Stimulated activated CD8-positive, alpha-beta memory T cell treated with anti-CD3 and anti-CD28 coated beads, Interleukin-15, amount 100 ng/mL, for 48 hours (primary cell): Measurements from ENCODE around the gene HOXC9.

ENCODE experiments used
- DNase-seq, 2 donors: peaks; one replicate each; pipeline ENCODE4 v3.0.0-alpha.2; 2020; ENCODE audit warnings: low read depth in 2 of 2

Gene HOXC9

DNA sequence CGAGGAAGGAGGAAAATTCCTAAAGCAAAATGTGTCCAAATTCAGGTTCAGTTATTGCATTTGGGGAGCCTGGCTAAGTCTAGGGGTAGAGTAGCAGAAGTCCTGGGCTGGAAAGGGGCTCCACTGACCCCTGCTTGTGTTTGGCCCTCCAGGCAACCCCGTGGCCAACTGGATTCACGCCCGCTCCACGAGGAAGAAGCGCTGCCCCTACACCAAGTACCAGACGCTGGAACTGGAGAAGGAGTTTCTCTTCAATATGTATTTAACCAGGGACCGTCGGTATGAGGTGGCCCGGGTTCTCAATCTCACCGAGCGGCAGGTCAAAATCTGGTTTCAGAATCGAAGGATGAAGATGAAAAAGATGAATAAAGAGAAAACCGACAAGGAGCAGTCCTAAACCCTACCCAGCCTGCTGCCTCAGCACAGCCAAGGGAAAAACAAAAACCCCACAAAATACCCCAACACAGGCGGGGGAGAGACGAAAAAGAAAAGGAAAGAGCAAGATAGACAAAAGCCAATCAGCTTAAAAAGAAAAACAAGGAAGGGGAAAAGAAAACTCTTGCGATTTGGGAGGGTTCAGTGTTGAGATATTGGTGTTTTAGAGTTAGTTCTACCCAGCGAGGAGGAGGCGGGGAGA lies 2.4 kb downstream of the HOXC9 start:
- no peak for DNase-seq

DNA sequence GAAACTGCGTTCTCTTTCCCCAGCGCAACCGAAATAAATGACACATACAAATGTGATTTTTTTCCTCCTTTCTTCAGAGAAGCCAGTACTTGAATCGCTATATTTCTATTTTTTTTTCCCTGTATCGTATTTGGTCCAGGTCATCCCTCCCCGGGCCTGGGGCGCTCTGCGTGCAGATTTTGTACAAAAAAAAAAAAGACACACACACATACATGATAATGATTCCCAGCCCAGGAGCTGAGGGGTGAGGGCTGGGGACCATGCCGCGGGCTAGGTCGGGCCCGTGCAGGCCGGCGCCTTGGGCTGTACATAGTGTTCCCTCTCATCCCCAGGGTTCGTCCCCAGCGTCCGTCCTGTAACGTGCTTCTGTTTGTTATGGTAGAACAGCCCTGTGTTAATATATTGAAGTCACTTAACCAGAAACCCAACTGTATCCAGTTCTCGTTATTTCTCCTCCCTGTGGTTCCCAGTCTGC lies 3.0 kb downstream of the HOXC9 start:
- no peak for DNase-seq

DNA sequence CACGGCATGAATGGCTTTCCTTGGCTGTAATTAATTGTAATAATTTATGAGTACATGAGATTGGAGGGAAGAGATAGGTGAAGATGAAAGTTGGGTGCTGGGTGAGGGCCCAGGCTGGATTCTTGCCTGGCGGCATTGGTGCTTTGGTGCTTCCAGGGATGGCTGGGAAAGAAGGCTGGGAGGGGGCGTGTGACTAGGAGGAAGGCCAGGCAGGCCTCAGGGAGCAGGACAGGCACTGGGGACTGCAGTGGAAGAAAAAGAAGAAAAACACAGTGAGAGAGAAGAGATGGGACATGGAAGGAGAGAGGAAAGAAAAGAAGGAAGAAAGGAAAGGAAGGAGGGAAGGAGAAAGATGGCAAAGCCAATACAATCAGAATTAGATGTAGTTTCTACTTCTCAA lies 3.7 kb downstream of the HOXC9 start:
- no peak for DNase-seq

DNA sequence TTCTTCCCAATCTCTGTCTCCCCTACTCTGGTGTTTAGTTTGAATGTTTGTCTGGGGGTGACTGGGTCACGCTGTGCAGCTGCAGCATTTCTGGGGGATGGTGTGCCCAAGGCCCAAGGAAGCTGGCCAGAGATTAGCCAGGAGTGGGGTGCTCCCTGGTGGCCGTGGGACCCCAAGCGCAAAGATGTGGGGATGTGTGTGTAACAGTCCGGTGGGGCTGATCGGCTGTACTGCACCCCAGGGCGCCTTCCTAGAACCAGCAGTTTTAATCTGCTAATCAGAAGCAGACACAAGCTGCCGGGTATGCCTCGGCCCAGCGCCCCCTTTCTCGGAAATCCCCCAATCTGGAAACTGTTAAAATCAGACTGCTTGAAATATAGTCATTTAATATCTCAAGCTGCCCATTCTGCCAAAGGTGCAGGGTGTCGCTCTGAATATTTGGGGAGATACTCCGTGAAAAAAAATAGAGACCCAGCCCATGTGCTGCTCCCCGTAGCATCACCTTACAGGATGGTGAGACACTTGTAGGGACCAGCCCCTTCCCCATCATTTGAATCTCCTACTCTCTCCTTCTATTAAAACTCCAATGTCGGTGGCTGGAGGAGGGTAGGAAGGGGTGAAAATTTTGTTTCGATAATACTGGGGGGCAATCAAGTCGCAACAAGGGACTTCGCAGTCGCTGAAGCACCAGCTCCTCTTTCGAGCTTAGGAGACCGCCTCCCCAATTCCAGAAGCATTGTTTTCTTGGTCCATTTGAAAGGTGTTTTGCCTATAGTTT lies 4.3 kb downstream of the HOXC9 start:
- no peak for DNase-seq

DNA sequence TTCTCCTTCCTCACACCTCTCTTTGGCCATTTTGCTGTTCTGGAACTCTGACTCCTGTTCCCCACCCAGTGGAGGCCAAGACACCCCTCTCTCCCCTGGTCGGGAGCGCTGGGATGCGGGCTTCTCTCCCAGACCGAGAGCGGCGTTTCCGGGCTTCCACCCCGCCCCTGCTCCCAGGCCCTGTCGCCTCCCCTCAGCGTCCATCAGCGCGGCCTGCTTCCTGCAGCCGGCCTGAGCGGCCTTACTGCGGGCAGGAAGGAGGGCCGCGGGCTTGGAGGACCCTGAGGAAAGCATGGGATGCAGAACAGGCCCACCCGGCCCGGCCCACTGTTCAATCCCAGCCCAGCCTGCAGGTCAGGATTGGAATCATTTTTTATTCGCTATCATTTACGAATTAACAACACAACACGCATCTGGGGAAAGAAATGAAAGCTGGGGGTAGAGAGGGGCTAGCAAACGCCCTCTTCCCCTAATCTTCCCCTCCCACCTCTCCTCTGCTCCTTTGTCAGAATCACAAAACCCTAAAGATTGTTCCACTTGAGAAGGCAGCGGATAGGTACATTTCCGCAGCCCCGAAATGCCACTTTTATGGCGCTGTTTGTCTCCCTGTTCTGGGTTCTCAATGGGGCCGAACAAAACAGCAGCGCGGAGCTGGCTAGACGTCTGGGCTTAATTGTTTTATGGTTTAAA lies 5.0 kb downstream of the HOXC9 start:
- DNase-seq, result no peak

DNA sequence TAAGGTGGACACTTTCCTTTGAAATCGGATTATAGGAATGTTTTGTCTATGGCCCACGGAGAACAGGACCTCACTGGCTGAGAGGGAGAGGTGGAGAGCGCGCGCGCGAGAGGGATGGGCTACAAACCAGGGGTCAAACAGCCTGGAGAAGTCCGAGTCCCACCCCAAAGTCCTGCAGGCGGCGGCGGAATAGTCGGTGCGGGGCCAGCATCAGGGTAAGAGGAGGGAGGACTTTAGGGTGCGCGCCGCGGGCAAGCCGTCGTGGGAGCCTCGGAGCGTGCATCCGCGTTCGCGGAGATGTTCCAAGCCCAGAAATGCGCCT lies 5.5 kb downstream of the HOXC9 start:
- no peak for DNase-seq

DNA sequence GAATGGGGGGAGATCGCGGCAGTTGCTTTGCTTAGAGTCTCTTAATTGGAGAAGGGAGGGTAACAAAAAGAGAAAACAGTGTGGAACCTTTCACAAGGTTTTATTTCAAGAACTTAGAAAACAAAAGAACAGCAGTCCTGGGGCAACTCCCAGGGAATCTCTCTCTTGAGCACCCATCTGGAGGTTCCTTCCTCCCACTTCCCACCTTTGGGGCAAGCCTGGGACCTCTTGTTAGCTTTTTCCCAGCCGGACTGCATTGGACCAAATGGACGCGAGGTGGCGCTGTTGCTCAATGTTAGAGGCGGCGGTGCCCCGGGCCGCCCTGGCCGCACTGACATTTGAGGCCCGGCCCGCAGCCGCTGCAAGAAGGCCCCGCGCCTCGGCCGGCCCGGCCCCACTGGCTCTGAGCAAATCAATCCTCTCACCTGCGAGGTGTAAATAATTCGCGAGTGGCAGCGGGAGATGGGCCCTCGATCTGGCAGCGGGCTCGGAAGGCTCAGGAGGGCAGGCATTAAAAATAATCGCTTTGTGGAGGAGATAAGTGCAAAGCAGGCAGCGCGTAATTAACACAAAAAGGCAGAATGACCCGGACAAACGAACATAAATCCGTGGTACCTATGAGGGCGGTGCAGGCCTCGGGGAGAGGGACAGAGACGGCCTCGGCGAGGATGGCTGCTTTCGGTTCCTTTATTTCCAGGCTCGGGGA lies 6.0 kb downstream of the HOXC9 start:
- DNase-seq, result peak; percentile 61 to 64

DNA sequence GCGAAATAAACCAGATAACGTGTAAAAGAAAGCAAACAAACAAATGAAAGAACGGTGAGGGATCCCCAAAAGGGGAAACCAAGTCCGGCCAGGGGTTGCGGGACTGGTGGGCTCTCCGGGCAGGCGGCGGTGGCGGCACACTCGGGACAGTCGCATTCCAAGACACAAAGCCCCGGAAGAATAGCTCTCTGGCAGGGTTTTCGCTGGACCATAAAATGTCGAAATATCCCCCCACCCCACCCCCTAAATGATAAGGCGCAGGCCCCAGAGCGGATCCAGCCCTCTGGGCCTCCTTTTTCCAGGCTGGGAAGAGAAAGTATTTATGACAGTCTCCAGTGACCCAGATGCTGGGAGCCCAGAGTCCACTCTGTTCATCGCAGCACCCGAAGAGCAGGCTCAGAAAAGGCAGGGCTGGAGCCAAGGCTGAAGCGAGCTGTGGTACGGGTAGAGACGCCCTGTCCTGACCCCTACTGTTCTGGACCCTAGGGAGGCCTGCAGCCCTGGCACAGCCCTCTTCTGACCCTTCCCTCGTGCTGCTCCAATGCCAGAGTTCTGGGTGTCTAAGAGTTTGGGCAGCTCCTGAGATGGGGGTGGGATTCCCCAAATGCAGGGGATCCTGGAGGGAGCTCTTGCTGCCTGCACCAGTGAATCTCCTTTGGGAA lies 6.7 kb downstream of the HOXC9 start:
- DNase-seq, result no peak

DNA sequence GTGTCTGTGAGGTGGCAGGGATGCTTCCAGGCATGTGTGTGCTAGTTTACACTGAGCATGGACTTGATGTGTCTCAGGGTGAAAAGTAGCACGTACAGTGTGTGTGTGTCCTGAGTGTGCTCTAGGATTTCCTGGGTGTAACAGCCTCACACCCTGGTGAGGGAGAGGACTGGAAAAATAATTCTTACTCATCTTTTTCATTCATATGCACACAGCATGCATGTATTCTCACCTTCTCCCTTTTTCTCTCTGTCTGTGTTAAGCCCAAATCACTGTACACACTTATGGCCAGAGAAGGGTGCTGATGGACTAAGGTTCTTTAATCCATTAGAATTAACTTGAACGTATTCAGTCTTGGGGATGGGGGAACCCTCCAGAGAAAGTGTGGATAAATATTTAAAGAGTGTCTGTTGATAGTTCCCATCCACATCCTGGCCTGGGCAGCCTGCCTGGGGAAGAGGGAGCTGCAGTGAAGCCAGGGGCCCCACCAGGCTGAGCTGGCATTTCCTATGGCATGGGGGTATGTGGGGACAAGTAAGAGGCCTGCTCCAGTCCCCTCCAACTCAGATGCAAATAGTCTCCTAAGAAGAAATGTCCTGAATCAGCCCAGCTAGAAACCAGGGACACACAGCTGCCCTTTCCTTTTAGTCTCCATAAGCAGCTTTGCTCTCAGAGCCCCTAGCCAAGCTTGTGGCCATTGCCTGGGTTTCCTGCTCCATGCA lies 7.7 kb downstream of the HOXC9 start:
- no peak for DNase-seq

DNA sequence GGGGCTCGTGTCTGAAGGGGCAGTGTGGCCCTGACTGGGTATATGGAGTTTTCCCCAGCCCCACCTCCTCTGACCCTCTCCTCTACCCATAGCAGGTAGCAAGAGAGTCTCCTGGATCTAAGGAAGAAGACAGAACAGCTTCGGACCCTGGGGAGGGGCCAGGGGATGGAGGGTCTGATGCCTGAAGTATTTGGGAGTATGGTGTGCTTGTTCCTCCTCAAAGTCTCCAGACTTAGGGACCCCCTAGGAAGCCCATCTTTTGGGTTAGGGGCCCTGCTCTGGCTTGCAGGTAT lies 8.2 kb downstream of the HOXC9 start:
- DNase-seq, result no peak

DNA sequence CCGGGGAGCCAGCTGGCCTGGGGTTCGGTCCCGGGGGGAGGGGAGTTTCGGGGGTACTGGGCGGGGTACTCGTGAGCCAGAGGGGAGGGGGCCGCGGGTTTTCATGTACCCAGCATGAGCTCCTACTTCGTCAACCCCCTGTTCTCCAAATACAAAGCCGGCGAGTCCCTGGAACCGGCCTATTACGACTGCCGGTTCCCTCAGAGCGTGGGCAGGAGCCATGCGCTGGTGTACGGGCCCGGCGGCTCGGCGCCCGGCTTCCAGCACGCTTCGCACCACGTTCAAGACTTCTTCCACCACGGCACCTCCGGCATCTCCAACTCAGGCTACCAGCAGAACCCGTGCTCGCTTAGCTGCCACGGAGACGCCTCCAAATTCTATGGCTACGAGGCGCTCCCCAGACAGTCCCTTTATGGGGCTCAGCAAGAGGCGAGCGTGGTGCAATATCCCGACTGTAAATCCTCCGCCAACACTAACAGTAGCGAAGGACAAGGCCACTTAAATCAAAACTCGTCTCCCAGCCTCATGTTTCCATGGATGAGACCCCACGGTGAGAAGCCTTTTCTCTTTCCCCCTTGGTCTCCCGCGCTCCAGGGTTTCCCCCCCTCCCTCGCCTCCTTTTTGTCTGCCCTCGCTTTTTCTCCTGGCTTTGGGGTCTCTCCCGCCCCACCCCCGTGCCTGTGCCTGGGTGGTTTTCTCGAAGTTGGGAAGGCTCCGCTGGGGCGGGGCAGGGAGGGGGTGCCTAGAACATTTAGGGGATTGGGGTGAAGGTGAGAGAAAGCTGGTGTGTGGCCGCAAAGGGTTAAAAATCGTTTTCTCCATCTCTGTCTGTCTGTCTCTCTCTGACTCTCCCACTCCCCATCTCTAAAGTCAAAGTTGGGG lies 9.5 kb downstream of the HOXC9 start:
- no peak for DNase-seq

DNA sequence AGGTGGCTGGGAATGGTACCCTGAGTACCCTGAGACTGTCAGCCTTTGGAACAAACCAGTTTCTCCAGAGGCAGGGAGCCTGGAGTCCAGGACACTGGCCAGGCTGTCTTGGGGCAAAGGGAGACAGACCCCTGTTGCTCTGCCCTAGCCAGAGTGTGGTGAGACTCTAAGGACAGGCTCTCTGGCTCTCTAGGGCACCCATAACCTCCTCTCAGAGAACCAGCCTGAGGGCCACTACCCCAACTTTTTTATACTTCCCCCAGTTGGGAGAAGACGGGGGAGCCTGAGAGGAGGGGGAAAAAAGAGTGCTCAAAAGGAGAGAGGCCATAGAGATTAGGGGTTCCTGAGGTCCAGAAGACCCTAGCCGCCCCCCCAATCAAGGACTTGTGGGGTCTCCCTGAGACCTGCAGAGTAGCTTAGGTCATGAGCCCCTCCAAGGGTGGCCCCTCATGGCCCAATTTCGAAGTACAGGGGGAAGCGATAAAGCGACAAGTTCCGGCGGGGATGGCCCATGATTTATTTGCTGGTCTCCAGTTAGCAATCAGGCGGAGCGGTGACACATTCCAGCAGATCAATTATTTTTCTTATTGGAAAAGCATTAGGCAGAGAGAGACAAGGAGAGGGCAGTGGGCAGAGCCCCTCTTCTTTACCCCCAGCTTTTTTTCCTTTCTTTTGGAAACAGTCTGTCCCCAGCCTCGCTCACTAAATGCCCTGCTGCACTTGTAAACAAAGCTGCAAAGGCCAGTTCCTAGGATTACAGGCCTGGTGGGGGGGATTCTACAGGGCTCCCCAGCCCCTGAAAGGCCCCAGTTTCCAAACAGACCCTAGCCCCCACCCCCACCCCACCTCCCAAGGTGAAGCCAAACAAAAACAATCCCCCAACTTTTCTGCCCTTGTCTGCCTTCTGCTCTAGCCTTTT lies 10.4 kb downstream of the HOXC9 start:
- DNase-seq, result no peak

DNA sequence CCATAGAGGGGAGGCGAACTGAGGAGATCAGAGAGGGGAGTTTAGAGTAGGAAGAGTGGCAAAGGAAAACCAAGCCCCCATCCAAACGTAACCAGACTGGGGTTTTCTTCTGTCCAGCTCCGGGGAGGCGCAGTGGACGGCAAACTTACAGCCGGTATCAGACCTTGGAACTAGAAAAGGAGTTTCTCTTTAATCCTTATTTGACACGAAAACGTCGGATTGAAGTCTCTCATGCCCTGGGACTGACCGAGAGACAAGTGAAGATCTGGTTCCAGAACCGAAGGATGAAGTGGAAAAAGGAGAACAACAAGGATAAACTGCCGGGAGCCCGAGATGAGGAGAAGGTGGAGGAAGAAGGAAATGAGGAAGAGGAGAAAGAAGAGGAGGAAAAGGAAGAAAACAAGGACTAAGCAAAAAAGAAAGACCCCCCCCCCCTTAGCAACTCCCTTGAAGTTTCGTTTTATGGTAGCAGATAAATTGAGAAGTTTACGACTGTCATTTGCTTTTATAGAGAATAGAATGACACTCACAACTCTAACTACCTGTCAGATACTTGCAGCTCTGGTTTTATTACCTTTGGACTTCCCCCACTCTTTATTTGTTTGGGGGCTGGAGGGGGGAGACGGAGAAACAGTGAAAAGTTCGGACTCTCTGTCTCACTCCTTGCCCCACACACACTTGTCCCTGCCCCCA lies 11.2 kb downstream of the HOXC9 start:
- no peak for DNase-seq

DNA sequence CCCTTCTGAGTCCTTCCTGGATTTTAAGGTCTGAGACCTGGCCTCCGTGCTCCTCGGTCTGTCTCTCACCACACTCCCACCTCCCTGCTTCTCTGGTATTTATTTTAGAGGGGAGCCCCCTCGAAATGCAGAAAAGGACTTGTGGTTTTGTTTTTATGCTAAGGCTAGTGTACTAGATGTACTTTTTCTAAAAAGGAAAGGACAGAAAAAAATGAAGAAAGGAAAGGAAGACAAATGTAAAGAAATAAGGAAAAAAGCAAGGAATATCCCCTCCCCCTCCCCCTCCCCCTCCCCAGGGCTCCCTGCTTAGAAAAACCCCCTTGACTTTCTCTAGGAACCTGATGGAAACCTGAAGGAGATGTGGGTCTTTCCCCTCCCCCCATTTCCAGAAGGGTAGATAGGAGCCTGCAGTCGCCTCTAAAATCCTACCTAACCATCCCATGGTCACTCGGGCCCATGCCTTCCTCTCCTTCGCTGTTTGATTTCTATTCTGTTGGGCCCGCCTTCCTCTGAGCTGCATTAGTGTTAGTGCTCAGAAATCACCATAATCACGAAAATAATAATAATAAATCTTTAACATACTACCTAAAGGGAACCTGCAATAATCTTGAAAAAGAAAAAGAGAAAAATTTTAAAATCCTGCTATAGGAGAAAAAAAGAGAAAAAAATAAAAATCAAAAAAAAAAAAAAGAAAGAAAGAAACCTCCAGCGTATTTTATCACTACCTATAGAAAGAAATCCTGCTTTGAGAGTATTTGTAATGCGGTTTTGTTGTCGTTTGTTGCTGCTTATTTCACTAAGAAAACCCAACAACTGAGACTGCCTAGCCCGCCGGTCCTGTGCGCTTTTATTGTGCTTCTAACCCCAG lies 11.9 kb downstream of the HOXC9 start:
- DNase-seq, result no peak

DNA sequence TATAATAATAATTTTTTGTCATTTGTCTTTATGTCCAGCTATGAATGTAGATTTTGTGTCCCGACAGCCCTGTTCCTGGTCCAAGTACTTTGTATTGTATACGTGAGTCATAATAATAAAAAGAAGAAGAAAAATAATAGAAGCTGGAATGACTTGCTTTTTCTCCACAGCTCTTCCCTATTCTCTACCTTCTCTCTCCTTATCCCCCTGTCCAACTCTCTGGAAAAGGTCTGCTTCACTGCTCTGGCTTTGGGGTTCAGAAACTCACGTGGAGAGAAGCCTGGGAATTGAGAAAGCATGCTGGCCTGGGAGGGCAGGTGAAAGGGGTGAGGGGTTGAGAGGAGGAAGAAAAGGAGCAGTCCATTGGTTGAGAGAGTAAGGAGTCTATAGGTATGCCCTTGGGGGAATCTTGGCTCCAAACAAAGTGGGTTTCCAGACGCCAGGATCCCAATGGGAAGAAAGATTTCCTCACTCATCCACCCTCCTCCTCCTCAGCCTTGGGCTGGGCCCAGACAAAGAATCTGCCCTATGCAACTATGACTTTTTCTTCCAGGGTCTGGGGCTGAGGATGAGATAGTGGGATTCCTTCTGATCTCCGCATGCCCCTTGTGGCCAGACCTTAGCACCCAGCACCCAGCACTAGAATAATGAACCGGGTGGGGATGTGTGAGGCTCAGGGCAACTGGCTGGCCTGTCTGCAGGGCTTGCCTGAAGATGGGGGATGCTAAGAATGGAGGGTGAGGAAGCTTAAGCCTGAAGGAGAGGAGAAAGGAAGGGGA lies 12.9 kb downstream of the HOXC9 start:
- no peak for DNase-seq

DNA sequence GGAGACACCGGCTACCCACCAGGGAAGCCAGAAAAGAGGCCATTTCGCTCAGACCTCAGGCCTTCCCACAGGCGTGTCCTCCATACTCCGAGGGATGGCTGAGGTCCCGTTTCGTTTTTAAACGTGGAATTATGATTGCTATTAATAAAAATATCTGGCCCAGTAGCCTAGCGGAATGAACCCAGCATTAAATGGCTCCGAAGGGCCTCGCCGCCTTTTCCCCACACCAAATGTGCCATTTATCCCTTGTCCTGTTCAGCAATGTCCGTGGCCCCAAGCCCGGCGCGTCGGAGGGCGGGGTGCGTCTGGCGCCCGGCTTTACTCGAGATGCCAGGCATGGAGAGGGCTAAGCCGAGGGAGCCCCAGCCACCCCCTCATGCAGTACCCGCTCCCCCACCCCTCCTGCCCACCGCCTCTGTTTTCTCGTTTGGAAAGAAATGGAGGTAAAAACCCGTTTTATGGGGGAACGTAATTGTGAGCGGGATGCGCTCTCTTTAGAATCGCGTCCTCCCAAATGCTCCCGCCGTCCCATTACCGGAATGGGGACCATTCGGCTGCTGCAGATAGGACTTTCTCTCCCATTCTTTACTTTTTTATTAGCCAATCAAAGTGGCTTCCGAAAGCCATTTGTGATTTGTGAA lies 14.5 kb downstream of the HOXC9 start:
- no peak for DNase-seq
